AG09309 (cell line): Measurements from ENCODE around the gene COL18A1.

Experiments used
- DNase-seq: peaks from one replicate; pipeline ENCODE4 v3.0.0-alpha.2; 2010; ENCODE audit warnings: low read depth
- H3K4me3 ChIP-seq: 2 replicates; pipeline ENCODE4 v1.5.1; 2011; ENCODE audit warnings: mild to moderate bottlenecking, low read depth, low read length, moderate library complexity; ENCODE audit not compliant: control insufficient read depth
- CTCF ChIP-seq: IDR thresholded peaks from 2 replicates; pipeline ENCODE4 v1.5.1; 2011; ENCODE audit warnings: mild to moderate bottlenecking, low read depth, low read length, inconsistent platforms; ENCODE audit not compliant: insufficient read depth, control insufficient read depth; ENCODE audit errors: missing control alignments

COL18A1 gene

DNA sequence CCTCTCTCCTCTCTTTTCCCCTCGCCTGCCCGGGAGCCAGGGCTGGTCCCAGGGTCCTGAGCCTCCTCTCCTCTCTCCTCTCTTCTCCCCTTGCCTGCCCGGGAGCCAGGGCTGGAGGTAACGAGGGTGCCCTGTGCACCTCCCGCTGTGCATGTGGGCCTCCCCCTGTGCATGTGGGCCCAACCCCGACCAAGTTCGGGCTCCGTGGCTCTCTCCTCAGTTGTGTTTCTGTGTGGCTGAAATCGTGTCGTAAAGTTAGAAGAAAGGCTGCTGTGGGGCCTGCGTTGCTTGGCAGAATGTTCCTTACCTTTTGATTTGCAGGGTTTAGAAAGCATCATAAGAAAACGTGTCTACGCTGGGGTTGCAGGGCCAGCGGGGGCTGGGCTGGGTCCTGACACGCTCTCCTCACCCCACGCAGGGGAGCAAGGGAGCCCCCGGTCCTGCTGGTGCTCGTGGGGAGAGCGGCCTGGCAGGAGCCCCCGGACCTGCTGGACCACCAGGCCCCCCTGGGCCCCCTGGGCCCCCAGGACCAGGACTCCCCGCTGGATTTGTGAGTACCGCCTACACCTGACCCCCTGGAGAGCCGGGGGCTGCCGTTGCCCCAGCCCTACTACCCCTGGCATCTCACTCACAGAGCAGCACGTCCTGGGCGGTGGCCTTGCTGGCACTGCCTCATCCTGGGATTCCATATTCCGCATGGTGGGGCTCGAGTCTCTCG, 81.6 kb downstream of the COL18A1 start:
- no peak for TF ChIP-seq CTCF
- H3K4me3 ChIP-seq = no peak overlapping the region
- DNase-seq = no peak

- TF ChIP-seq CTCF = no peak
- no peak for DNase-seq
- no peak overlapping the region for H3K4me3 ChIP-seq
Observed at GRCh38 chr21:45487161-45487806, 82.3 kb downstream of the COL18A1 start.

DNA sequence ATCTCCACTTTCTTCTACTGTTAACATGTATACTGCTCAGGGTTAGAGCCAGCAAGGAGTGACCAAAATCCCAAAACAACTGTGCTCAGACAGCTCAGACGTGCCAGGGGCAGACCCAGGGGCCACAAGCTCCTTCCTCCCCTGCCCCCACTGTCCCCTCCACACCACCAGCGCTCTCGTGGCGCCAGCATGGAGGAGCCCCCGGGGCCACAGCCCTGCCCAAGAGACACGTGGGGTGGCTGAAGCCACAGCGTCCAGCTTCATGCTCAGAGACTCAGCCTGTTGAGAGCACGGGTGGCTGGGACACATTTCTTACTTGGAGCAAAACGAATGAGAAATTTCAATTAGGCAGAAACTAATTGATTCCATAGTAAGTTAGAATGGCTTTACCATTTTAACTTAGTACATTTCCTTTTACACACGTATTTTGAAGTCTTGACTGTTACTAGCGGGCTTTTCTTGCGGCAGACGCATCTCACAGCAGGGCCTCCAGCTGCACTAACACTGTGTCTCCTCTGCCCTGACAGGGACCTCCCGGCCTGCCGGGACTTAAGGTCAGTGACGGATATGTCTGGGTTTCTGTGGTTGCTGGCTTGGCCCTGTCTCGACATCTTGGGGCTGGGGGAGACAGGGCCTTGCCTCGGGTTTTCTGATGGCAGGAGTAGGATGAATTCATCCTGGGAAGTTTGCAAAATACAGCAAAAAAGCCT, 83.1 kb downstream of the COL18A1 start:
- no peak for DNase-seq
- no peak overlapping the region for H3K4me3 ChIP-seq
- no peak for TF ChIP-seq CTCF

GRCh38 chr21:45488931-45489721, 84.2 kb downstream of the COL18A1 start:
- no peak overlapping the region for H3K4me3 ChIP-seq
- no peak for DNase-seq
- no peak for TF ChIP-seq CTCF

DNA sequence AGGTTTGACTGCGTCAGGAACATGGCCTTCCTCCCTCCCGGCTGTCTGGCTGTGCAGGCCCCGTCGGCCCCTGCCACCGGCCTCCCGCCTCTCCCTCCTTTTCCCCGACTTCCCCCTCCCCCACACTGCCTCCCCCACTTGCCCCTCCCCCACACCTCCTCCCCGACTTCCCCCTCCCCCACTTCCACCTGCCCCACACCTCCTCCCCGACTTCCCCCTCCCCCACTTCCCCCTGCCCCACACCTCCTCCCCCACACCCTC, 84.7 kb downstream of the COL18A1 start:
- no peak for TF ChIP-seq CTCF
- no peak for DNase-seq
- no peak overlapping the region for H3K4me3 ChIP-seq

GRCh38 chr21:45490049-45490731, 85.2 kb downstream of the COL18A1 start:
- DNase-seq = no peak
- no peak for TF ChIP-seq CTCF
- no peak overlapping the region for H3K4me3 ChIP-seq
